ENCODE measurements around the gene BSX. TPM values are rescaled to one million over a fixed set of nuclear protein-coding genes. Genes with fewer than 3 reads are reported as not detected.

The BSX gene
- total RNA-seq, 1 donor = not detected

DNA sequence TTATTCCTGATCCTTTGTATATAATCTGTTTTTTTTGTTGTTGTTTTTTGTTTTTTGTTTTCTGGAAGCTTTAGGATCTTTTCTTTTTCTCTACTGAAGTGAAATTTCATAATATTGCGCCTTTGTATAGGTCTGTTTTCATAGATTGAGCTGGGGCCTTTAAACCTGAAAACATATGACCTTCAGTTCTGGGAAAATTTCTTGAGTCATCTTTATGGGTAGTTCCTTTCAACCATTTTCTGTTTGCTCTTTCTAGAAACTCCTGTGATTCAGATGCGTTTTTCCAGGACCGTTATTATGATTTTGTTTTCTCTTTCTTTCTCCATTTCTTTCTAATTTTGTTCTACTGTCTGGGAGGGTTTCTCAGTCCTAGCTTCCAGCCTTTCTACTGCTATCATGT is 43.7 kb downstream of the BSX start:
- no peaks in the 10 kb centered on the region for H3K4me1 ChIP-seq (ENCODE audit: insufficient read depth, low read length)
- H2AFZ ChIP-seq (ENCODE audit: low read length) = no peak overlapping the region
- H3K79me2 ChIP-seq (ENCODE audit: insufficient read depth, low read length) = no peaks in the 10 kb centered on the region
- H3K27me3 ChIP-seq (ENCODE audit: insufficient read depth, low read length) = no peaks in the 10 kb centered on the region
- DNase-seq (ENCODE audit: insufficient read length, low spot score, missing footprints) = no peak
- no peaks in the 10 kb centered on the region for H3K36me3 ChIP-seq (ENCODE audit: insufficient read depth, low read length)
- no peaks in the 10 kb centered on the region for H3K9me3 ChIP-seq (ENCODE audit: low read depth, low read length)
- H3K27ac ChIP-seq (ENCODE audit: low read depth, low read length) = no peak overlapping the region
- H4K20me1 ChIP-seq (ENCODE audit: insufficient read depth, low read length) = no peaks in the 10 kb centered on the region
- H3K4me2 ChIP-seq (ENCODE audit: insufficient read depth, low read length) = no peak overlapping the region
- no peak for TF ChIP-seq CTCF (IDR thresholded peaks at IDR 0.05; ENCODE audit: extremely low read depth, low read depth, low read length)
- no peak overlapping the region for H3K4me3 ChIP-seq (ENCODE audit: insufficient read depth, low read length)

GRCh38 chr11:122933416-122933815 is 48.2 kb downstream of the BSX start:
- Histone ChIP-seq H3K36me3 (ENCODE audit: insufficient read depth, low read length) (no peaks in the 10 kb centered on the region), H3K9me3 (ENCODE audit: low read depth, low read length) (no peaks in the 10 kb centered on the region), H2AFZ (ENCODE audit: low read length) (no peak overlapping the region), H3K4me3 (ENCODE audit: insufficient read depth, low read length) (no peak overlapping the region), H3K4me2 (ENCODE audit: insufficient read depth, low read length) (no peak overlapping the region), H3K4me1 (ENCODE audit: insufficient read depth, low read length) (no peaks in the 10 kb centered on the region), H4K20me1 (ENCODE audit: insufficient read depth, low read length) (no peaks in the 10 kb centered on the region), H3K79me2 (ENCODE audit: insufficient read depth, low read length) (no peaks in the 10 kb centered on the region), H3K27me3 (ENCODE audit: insufficient read depth, low read length) (peaks cover 6% of the 10 kb centered on the region), H3K27ac (ENCODE audit: low read depth, low read length) (no peak overlapping the region)
- DNase-seq (ENCODE audit: insufficient read length, low spot score, missing footprints) = no peak
- no peak for TF ChIP-seq CTCF (IDR thresholded peaks at IDR 0.05; ENCODE audit: extremely low read depth, low read depth, low read length)

- DNase-seq (ENCODE audit: insufficient read length, low spot score, missing footprints) = no peak
These were observed 50.1 kb downstream of the BSX start for GRCh38 chr11:122931510-122931909.

More at GRCh38 chr11:122931510-122931909, 50.1 kb downstream of the BSX start:
- Histone ChIP-seq H3K9me3 (ENCODE audit: low read depth, low read length) (no peaks in the 10 kb centered on the region), H3K4me2 (ENCODE audit: insufficient read depth, low read length) (no peak overlapping the region), H3K79me2 (ENCODE audit: insufficient read depth, low read length) (no peaks in the 10 kb centered on the region), H3K4me1 (ENCODE audit: insufficient read depth, low read length) (no peaks in the 10 kb centered on the region), H4K20me1 (ENCODE audit: insufficient read depth, low read length) (no peaks in the 10 kb centered on the region), H3K36me3 (ENCODE audit: insufficient read depth, low read length) (no peaks in the 10 kb centered on the region), H3K27ac (ENCODE audit: low read depth, low read length) (no peak overlapping the region), H3K27me3 (ENCODE audit: insufficient read depth, low read length) (peaks cover 6% of the 10 kb centered on the region), H2AFZ (ENCODE audit: low read length) (no peak overlapping the region), H3K4me3 (ENCODE audit: insufficient read depth, low read length) (no peak overlapping the region)
- TF ChIP-seq CTCF (IDR thresholded peaks at IDR 0.05; ENCODE audit: extremely low read depth, low read depth, low read length) = no peak

Other genes starting within 250 kb of the BSX start
- 0.59 and 1.1 TPM in 2 replicates for gene CRTAM, start 143.3 kb downstream of the BSX start, total RNA-seq
- 11.8 and 12.7 TPM in 2 replicates for gene JHY, start 99.1 kb downstream of the BSX start, total RNA-seq
- gene HSPA8, start 80.3 kb upstream of the BSX start, total RNA-seq = 2,226 and 2,227 TPM in 2 replicates
- 174 and 210 TPM in 2 replicates for gene CLMP, start 213.4 kb upstream of the BSX start, total RNA-seq